Measurements from ENCODE around the gene TUT1. TPM values are rescaled to one million over a fixed set of nuclear protein-coding genes. Genes with fewer than 3 reads are reported as not detected.
A peak's percentile ranks its signal among the peaks of the same experiment; 100 is the strongest.

Gene TUT1
- total RNA-seq, 1 experiment from 2014 or later: 19.9 TPM

DNA sequence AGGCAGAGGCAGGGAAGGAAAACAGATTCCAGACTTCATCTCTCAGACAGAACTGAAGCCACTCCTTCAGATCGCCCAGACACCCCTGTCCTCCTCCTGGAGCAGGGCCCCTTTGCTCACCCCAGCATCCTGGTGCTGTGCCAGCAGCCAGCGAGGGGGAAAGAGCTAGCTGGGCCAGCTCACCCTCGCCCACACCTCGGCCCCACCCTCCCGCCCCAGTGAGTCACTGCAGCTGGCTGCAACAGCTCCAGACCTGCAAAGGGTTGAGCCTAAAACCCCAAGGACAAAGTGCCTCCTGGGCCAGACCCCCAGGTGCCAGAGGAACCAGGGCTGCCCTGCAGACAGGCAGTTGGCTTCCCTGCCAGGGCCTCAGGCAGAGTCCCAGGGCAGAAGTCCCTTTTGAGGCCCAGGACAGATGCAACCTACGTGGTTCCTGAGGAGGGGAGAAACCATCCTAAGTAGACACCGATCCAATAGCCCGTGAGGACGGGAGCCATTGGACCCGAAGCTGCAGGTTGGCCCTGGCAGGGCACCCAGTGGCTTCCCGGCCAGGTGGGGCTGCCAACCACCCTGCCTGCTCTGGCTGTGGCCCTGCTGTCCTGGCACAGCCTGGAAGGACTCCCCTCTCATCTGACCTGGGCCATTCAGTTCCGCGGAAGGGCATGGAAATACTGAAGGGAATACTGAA lies 51.9 kb downstream of the TUT1 start:
- intact Hi-C loops (cut with micrococcal nuclease; ENCODE audit: unreplicated experiment): no loop called here
- Histone ChIP-seq H3K4me3 (ENCODE audit: low read depth in 2 of 2, low read length in 2 of 2) (peak overlapping the region; percentile 80 to 98; a peak in 3 of 4 replicates), H3K27ac (ENCODE audit: low read length) (peak overlapping the region; percentile 96), H3K27me3 (ENCODE audit: control insufficient read depth, insufficient read depth, low read length) (no peaks in the 10 kb centered on the region), H3K4me1 (ENCODE audit: control insufficient read depth, insufficient read depth, low read length) (peaks cover 54% of the 10 kb centered on the region), H3K9me3 (ENCODE audit: control insufficient read depth, insufficient read depth, low read depth, low read length) (no peaks in the 10 kb centered on the region), H3K36me3 (ENCODE audit: control insufficient read depth, insufficient read depth, low read length) (peaks cover 8% of the 10 kb centered on the region; the same call in 1 of the 2 replicates)
- DNase-seq (ENCODE audit: low read depth, low spot score) (no peak), ATAC-seq (peak; percentile 22)
- no TSS peak for BruUV-seq (replicated peaks)
- TF ChIP-seq, protein P1, sequence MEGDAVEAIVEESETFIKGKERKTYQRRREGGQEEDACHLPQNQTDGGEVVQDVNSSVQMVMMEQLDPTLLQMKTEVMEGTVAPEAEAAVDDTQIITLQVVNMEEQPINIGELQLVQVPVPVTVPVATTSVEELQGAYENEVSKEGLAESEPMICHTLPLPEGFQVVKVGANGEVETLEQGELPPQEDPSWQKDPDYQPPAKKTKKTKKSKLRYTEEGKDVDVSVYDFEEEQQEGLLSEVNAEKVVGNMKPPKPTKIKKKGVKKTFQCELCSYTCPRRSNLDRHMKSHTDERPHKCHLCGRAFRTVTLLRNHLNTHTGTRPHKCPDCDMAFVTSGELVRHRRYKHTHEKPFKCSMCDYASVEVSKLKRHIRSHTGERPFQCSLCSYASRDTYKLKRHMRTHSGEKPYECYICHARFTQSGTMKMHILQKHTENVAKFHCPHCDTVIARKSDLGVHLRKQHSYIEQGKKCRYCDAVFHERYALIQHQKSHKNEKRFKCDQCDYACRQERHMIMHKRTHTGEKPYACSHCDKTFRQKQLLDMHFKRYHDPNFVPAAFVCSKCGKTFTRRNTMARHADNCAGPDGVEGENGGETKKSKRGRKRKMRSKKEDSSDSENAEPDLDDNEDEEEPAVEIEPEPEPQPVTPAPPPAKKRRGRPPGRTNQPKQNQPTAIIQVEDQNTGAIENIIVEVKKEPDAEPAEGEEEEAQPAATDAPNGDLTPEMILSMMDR (IDR thresholded peaks at IDR 0.05): no peak
- TF ChIP-seq SIN3A (IDR thresholded peaks at IDR 0.05; ENCODE audit: borderline replicate concordance, insufficient read depth, low read depth, low read length): no peak
- TF ChIP-seq, protein P2, sequence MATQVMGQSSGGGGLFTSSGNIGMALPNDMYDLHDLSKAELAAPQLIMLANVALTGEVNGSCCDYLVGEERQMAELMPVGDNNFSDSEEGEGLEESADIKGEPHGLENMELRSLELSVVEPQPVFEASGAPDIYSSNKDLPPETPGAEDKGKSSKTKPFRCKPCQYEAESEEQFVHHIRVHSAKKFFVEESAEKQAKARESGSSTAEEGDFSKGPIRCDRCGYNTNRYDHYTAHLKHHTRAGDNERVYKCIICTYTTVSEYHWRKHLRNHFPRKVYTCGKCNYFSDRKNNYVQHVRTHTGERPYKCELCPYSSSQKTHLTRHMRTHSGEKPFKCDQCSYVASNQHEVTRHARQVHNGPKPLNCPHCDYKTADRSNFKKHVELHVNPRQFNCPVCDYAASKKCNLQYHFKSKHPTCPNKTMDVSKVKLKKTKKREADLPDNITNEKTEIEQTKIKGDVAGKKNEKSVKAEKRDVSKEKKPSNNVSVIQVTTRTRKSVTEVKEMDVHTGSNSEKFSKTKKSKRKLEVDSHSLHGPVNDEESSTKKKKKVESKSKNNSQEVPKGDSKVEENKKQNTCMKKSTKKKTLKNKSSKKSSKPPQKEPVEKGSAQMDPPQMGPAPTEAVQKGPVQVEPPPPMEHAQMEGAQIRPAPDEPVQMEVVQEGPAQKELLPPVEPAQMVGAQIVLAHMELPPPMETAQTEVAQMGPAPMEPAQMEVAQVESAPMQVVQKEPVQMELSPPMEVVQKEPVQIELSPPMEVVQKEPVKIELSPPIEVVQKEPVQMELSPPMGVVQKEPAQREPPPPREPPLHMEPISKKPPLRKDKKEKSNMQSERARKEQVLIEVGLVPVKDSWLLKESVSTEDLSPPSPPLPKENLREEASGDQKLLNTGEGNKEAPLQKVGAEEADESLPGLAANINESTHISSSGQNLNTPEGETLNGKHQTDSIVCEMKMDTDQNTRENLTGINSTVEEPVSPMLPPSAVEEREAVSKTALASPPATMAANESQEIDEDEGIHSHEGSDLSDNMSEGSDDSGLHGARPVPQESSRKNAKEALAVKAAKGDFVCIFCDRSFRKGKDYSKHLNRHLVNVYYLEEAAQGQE (IDR thresholded peaks at IDR 0.05; ENCODE audit: insufficient read depth in 1 of 2, low read depth in 2 of 2, low read length in 1 of 2): no peak
- TF ChIP-seq POLR2AphosphoS5 (IDR thresholded peaks at IDR 0.05; ENCODE audit: low read depth, low read length): peak; percentile 7; the same call in 1 of the 2 replicates
- no peak for TF ChIP-seq TCF7L2 (IDR thresholded peaks at IDR 0.05; ENCODE audit: low read depth, low read length)
- in situ Hi-C loops (cut with HindIII; ENCODE audit: low pct_unique_long_range_greater_than_20kb, low sequenced_read_pairs): no loop called here
- CTCF ChIA-PET: interaction anchor here (1.0 to 1.4 kb wide), 3 partner anchors 20 to 115 kb away, joined by 3 to 4 read pairs (median 3); no protein-coding TSS in a partner anchor
- POLR2A ChIA-PET: interaction anchor here (0.6 kb wide), 1 partner anchor 1450 kb away, joined by 3 read pairs; no protein-coding TSS in a partner anchor

DNA sequence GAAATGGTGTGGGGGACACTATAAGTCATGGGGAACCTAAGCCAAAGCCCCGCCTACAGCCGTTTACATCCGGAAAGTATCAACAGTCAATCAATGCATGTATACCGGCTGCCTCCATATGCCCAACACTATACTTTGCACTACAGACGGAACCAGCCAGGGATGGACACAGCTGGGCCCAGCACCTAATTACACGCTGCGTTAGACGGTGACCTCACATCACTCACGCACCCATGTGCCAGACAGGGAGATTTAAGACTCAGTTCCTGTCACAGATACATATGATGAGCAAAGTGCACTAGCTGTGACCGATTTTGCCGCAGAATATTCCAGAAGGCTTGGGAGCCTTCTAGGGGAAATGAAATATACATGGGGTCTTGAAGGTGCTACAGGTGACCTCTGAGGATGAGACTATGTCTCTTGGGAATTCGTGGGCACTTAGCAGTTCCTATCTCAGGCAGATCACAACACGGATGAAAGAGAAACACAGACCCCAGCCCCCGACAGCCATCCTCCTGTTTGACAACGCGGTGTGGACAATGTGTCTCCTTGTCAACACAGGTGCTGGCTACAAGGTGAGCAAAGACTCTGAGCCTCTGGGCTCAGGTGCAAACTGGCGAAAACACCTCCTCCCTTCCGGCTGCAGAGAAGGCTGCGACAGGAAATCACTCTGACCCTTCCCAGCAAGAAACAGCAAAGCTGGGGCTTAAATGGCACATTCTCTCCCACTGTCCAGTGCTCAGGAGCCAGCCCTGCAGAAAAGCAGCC lies 52.7 kb downstream of the TUT1 start:
- 0 out of 2 replicates have a peak, but pooled peaks have one; percentile 1 for TF ChIP-seq POLR2AphosphoS5 (IDR thresholded peaks at IDR 0.05; ENCODE audit: low read depth, low read length)
- TF ChIP-seq SIN3A (IDR thresholded peaks at IDR 0.05; ENCODE audit: borderline replicate concordance, insufficient read depth, low read depth, low read length): no peak
- POLR2A ChIA-PET: no interaction called here
- H3K36me3 ChIP-seq (ENCODE audit: control insufficient read depth, insufficient read depth, low read length): peaks cover 12% of the 10 kb centered on the region; the same call in 1 of the 2 replicates
- in situ Hi-C loops (cut with HindIII; ENCODE audit: low pct_unique_long_range_greater_than_20kb, low sequenced_read_pairs): no loop called here
- no peaks in the 10 kb centered on the region for H3K27me3 ChIP-seq (ENCODE audit: control insufficient read depth, insufficient read depth, low read length)
- ATAC-seq (no peak), DNase-seq (ENCODE audit: low read depth, low spot score) (no peak)
- H3K27ac ChIP-seq (ENCODE audit: low read length): peak overlapping the region; percentile 68
- H3K4me3 ChIP-seq (ENCODE audit: low read depth in 2 of 2, low read length in 2 of 2): peak overlapping the region in 1 of 2 experiments; percentile 28; a peak in 2 of 4 replicates
- intact Hi-C loops (cut with micrococcal nuclease; ENCODE audit: unreplicated experiment): no loop called here
- CTCF ChIA-PET: interaction anchor here (1.0 to 1.4 kb wide), 2 partner anchors 19 to 114 kb away, joined by 3 to 4 read pairs; no protein-coding TSS in a partner anchor
- H3K4me1 ChIP-seq (ENCODE audit: control insufficient read depth, insufficient read depth, low read length): peaks cover 54% of the 10 kb centered on the region
- BruUV-seq (replicated peaks): no TSS peak
- no peaks in the 10 kb centered on the region for H3K9me3 ChIP-seq (ENCODE audit: control insufficient read depth, insufficient read depth, low read depth, low read length)

All from Panc1 (cell line).